Measurements from ENCODE around the gene TMEM79.

GRCh38 chr1:156308078-156308477 is 24.0 kb downstream of the TMEM79 start:
- TF ChIP-seq EZH2 (IDR thresholded peaks at IDR 0.05; ENCODE audit: borderline replicate concordance) (no peak), CTCF (IDR thresholded peaks at IDR 0.05; ENCODE audit: poor library complexity) (no peak)

Measured in hepatocyte (in vitro differentiated cells).